NCI-H345 treated with DMSO at 0.1 percent for 48 hours (cell line): ENCODE data around the gene TSPAN18.

ENCODE experiments used
- DNase-seq: peaks from one replicate; lab custom pipeline; 2025; ENCODE audit not compliant: unreplicated experiment; lab: John Stamatoyannopoulos, UW

Gene TSPAN18

DNA sequence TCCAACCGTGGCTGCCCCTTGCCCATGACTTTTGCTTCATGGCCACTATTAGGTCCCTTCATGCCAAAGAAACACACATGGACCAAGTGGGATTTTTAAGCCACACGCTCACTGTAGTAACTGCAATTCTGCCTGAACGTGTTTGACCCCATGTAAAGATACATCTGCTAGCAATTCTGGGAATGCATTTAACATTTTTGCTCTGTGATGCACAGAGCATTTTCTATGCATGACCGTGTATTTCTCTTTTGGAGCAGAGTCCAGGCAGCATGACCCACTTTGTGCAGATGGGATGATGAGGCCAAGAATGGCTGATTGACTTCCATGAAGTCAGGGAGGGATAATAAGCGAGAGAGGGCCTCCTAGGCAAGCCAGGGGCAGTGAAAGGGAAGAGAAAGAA, 115.5 kb downstream of the TSPAN18 start:
- DNase-seq, result no peak

DNA sequence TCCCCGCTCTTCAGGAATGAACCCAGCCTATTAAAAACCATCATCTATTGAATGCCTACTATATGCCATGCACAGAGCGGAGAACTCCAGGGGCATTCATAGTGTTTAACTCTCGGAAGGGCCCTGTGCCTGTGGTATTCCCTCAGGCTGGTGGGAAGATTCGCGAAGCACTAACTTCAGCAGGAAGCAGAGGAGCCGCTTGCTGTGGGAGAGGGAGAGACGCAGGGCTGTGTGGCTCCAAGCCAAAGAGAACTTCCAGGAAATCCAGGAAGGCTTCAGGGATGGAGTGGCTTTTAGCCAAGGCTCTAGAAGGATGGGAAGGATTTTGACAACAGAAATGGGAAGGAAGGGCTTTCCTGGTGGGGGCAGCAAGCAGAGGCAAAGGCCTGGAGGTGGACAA, 120.1 kb downstream of the TSPAN18 start:
- DNase-seq, result no peak

DNA sequence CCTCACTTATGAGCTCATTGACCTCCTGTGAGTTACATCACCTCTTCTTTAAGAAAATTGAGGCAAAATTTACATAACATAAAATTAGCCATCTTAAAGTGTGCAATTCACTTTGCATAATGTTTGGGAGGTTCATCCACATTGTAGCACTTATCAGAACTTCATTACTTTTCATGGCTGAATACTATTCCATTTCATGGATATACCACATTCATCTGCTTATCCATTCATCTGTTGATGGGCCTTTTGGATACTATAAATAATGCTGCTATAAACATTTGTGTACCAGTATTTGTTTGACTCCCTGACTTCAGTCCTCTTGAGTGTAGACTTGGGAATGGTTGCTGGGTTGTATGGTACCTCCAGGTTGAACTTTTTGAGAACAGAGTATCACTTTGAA, 120.6 kb downstream of the TSPAN18 start:
- DNase-seq, result no peak

DNA sequence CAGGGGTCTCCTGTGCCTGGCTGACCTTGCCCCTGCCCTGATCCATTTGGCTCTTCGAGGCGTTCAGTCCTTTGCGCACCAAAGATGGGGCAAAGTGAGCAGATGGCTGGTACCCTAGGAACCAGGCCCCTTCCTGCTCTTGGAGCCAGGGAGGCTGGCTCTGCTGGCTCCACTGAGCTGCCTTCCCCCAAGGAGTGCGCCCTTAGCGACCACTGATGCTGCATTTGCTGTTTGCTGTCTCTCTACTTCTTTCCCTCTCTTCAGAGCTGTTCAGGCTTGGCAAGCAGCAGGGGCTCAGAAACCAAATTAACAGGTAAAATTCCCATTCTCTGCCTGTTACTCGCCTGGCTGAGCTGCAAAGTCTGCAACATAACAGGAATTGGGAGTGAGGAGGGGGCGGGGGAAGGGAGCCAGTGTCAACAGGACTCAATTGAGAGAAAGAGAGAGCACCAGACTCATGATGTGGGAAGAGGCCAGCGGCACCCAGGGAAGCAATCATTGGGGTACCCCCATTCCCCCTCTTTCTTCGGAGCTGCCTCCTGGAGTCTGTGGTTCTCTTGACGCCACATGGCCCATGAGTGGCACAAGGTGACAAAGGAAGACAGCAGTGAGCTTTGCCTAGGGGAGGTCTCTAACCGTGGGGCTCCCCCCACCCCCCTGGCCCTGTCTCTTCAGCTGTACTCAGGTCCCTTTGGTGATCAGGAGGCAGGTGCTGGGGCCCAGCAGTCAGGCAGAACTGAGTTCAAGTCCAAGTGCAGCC, 121.6 kb downstream of the TSPAN18 start:
- no peak for DNase-seq

DNA sequence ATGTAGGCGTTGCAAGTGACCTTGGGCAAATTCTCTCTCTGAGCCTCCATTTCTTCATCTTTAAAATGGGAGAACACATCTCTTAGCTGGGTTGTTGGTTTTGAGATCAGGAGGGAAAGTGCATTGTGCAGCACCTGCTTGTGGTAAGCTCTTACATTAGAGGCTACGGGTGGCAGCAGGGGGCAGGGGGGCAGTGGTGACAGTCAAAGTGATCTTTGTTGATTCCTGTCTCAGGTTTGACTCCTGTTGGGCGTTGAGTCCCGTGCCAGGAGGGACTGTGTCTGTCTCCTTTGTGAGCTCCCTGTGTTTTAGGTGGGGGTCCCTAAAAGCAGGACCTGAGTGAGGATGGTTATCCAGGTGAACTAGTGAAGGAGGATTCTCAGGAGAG, 122.2 kb downstream of the TSPAN18 start:
- DNase-seq, result no peak

DNA sequence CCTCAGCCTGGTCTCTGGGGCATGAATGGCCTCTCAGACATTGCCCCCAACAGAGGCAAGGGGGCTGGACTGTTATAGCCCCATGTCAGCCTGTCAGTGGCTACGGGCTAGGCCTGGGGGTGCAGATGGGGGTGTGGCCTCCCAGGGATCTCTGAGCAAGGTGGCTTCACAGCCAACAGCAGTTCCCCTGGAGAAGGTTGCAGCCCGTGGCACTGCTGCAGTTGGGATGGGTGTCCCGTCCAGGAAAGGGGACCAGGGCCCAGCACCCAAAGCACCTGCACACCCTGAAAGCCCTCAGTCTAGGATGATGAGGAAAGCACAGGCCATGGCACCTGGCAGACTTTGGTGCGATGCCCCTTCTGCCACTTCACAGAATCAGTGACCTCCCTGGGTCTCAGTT, 122.7 kb downstream of the TSPAN18 start:
- no peak for DNase-seq

DNA sequence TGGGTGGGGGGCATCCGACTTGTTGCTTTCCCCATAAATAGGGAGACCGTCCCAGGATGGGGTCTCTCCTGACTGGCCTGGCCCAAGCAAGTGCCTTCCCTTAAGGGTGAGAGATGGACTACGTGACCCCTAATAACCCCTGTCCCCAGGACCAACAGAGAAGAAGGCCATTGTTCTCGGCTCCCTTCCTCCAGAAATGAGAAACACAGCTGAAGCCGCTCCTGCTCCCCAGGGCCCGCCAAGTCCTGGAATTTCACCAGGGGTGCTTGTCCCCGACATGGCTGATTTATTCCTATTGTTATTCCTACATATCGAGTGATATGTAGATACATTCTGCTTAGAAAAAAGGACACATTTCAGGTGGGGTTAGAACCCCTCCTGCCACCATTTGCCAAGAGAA, 123.2 kb downstream of the TSPAN18 start:
- no peak for DNase-seq

DNA sequence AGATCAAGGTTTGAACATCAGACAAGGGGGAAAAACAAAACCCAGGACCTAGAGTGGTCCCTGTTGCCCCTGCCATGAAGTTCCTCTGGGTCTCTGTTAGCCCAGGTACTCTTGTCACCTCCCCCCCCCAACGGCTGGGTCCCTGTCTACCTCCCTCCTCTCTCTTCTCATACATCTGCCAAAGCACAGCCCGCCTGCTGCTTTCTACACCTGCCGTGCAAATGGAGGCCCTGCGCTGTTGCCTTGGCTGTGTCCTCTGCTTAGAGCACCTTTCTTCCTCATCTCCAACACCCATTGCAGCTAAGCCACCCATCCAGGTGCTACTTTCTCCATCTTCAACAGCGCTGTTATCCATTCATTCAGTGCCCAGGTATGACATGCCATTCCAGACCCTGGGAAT, 124.7 kb downstream of the TSPAN18 start:
- DNase-seq, result no peak

DNA sequence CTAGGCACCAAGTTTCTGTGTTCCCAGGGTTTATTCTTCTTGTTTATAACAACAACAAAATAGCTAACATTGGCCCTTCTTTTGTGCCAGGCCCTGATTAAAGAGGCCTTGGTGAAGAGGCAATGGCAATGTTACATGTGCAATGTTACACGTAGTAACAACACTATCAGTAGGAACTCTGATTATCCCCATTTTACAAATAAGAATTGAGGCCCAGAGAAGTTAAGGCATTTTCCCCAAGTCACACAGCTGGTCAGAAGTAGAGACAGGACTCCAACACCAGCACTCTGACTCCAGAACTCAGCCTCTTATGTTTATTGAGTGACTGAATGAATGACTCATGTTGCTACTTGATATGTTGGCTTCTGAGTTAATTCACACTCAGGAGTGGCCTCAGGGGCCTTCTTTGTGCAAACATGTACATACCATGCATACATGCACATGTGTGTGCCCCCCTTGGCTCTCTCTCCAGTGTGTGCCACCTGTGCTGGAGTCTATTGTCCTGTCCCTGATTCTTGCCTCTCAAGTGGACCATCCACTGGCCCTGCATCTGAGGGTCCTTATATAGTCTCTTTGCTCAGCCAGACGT, 125.5 kb downstream of the TSPAN18 start:
- no peak for DNase-seq

DNA sequence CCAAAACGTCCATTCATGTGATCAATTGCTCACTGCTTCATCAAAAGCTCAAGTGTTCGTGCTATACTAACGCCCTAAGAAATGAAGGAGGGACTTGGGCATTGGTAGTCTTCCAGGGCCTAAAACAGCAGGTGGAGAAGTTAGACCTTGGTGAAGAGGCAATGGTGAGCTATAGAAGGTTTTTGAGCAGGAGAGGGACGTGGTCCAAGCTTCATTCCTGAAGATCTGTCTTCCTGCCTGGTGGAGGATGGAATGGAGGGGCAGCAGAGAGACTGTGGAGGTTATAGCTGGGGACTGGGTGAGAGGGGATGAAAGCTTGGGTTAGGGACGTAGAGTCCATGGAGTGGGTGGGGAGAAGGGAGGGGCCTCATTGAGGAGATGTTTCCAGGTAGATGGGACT, 126.2 kb downstream of the TSPAN18 start:
- no peak for DNase-seq

DNA sequence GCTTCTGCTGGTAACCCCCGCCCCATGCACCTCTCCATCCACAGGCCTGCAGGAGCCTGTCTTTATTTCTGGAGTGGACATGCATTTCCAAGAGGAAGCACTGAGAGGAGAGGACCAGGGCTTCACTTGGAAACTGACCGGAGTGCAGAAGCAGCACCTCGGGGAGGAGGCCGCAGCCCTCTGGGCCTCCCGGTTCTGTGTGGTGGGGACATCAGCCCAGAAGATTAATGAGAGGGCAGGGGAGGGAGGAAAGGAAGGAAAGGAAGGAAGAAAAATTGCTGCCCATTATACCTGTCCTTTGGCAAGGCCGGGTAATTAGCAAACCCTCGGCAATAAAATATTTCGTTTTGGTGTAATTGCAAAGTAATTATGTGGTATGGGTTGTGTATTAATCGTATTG, 126.9 kb downstream of the TSPAN18 start:
- no peak for DNase-seq

DNA sequence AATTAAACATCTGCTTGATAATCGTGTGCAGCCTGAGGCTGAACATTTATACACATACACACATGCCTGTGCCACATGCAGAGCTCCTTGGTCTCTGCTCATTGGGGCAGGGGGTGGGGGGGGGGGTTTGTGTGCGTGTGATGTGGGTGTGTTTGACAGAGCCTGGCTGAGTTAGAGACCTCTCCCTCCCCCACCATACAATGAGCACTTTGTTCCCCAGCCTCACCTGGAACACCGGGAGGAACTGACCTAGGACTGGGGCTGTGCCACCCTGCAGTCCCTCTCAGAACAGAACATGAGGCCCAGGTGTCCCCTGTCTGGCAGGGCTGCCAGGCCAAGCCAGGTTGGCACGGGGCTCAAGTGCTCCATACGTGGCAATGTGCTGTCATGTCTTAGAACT, 127.3 kb downstream of the TSPAN18 start:
- no peak for DNase-seq

DNA sequence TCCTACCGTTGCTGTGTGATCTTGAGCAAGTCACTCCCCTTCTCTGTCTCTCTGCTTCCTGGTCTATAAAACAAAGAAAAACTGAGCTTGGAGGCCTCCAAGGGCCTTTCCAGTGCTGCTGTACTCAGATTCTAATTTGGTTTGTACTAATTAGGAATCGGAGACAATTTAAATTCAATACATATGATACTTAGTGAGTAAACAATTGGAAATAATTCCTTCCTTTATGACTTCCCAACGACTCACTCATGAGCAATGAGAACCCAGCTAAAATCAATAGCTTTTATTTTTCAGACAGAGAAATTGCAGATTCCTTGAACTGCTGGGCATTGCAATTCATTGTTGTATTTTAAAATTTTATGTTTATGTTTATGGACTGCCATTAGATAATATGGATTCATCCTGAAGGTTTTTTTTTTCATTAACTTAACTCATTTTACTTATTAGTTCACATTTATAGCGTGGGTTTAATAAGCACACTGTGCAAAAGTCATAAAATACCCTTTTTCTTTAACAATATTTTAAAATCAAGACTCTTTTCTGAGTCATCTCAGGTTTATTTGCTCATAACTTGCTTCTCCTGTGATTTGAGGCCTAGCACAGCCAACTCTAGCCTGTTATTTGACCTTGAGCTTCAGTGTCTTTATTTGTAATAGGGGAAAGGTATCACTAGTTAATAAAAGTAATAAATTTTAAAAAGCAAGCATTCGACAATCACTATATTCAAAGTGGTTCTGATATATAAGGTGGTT, 128.2 kb downstream of the TSPAN18 start:
- DNase-seq, result no peak

DNA sequence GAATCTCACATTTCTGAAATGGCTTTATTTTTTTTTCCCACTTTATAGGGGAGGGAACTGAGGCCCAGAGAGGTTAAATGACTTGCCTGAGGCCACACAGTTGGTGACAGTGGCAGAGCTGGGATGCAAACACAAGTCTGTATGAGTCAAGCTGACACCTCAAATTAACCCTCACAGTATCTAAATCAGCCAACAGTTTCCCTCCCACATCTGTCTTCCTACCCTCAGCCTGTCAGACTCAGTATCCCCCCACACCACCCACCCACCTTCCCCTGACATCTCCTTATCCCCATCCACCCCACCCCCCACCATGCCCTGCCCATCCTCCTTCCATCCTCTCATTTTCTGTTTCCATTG, 128.7 kb downstream of the TSPAN18 start:
- no peak for DNase-seq

DNA sequence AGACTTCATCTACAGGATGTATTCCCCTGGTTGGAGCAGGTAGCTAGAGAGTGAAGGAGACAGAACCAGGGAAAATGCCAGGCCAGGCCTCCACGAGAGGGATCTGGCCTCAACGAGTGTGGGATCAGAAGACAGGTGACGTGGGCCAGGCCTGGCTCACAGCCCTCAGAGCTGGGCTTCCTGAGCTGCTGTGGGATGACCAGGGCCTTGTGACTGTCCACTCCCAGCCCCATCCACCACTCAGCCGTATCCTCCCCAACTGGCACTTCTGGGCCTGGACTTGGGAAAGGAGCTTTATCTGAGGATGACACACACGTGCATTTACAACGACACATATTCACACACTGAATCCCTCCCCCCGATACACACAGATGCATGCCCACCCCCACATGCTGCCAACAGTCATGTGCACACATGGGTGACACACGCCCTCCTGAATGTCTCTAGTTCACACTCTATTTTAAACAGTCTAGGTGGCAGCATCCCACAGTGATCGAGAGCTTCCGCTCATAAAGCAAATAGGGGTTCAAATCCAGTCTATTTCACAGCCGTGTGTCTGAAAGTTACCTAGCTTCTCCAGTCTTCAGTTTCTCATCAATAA, 130.8 kb downstream of the TSPAN18 start:
- no peak for DNase-seq

DNA sequence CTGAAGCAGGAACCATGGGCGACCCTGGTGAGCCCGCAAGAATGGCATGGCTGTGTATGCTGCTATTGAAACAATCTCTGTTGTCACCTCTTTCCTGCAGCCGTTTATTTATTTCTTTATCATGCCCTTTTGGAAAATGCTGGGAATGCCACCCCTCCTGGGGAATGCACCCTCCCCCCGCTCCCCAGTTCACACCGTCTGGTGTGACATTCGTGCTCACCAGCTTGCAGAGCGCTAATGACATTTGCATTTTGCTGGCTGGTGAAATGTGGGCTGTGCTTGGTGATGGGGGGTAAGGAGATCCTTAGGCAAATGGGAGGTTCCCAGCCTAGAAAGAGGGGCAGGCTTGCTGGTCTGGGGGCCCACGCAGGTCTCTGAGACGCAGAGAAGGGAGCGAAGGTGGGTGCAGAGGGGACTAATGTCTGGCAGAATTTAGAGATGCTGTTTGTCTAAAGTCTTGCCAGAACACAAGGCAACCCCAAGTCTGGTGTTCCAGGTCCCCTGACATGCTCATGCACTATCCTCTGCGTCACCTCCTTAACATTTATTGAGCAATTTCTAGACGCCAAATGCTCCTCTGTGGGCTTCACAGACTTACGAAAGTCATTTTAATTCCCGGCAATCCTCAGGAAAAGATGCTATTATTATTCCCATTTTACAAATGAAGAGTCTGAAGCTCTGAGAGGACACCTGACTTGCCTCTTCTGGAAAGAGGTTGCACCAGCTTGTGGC, 132.2 kb downstream of the TSPAN18 start:
- DNase-seq, result no peak

DNA sequence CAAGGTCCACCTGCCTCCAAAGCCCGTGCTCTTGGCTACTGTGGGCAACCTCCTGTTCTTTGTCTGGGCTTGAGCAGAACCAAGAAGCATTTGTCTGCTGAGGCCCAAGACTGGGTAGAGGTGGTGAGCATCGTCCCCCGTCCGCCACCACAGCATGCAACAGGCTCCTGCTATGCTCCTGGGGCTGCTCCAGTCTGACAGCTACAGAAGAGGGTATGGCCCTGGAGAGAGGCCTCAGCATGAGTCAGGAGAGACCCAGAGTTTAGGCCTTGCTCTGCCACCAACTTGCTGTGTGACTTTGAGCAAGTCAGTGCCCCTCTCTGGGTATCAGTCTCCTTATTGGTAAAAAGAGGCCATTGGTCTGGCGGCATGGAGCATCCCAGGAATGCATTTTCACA, 132.8 kb downstream of the TSPAN18 start:
- no peak for DNase-seq

DNA sequence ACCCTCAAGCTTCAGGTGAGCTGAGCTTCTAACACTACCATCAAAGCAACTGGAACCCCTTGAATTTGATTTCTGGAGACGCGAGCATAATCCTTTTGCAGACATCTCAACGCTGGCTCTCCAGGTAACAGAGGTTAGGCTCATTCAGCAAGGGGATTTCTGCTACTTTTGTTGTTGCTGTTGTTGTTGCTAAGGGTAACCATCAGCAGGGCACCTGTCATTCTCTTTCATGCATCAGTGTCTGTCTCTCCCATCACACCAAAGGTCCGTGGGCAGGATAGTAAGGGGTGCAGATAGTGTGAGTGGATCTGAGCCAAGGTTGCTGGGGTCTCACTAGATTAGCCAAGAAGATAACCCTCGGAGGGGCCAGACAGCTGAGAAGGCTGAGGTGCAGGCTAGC, 133.6 kb downstream of the TSPAN18 start:
- DNase-seq, result no peak

DNA sequence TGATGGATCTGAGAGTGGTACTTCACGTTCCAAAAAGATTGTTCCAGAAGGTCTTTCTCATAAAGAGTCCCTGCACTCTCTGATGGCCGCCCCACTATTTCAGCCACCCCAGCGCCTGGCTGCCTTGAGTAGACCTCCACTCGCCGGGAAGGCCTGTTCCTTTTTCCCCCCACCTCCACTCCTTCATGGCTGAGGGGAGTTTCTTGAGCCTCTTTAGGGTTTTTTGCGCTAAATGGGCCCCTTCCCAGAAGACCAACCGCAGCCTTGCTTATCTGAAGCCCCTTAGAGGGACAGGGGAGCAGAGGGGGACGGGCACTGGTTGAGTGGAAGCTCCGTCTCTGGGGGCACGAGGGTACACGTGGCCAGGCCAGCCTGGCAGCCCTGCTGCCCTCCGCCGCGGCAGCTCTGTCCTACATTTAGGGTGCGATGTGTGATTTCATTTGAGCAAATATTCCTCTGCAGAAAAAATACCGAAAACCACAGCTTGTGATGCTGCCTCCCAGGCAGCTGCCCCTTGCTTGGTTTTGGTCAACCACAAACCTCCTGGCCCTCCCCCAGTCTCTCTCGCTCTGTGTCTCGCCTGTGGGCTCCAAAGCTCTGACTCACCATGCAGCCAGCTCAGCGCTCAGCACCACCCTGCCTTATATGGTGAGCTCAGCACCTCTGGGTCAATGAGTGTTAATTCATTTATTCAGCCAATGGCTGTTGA, 135.2 kb downstream of the TSPAN18 start:
- DNase-seq, result no peak

DNA sequence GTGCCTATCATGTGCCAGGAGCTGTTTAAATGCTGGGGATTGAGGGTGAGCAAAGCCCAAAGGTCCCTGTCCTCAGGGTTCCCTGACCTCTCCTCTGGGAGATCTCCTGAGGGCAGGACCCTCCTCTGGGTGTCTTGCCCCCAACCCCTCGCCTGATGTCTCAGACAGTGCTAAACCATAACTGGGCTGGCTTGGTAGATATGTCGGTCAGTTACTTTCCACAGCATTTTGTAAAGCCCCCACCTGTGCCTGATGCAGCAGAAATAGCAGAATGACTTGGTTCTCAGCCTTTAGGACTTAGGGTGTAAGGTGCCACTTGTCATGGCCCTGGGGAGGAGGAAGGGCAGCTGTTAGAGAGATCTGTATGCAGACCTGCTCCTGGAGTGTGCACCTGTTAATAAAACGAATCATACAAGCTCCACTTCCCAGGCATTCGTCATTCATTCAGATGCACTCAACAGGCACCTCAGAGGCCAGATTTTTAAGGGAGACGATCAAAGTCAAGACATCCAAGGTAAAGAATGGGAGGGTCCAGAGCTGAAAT, 135.9 kb downstream of the TSPAN18 start:
- no peak for DNase-seq
